ENCODE measurements around the gene CHRNA5.

The CHRNA5 gene

GRCh38 chr15:78615151-78615589, 49.9 kb downstream of the CHRNA5 start:
- TF ChIP-seq CTCF (IDR thresholded peaks at IDR 0.05), result no peak
- DNase-seq (ENCODE audit: low spot score), result no peak
- Histone ChIP-seq H3K4me3 (no peak overlapping the region), H3K27ac (no peak overlapping the region)

GRCh38 chr15:78616506-78616905, 51.2 kb downstream of the CHRNA5 start:
- no peak for DNase-seq (ENCODE audit: low spot score)
- Histone ChIP-seq H3K27ac (no peak overlapping the region), H3K4me3 (no peak overlapping the region)
- TF ChIP-seq CTCF (IDR thresholded peaks at IDR 0.05), result no peak

GRCh38 chr15:78617076-78617475, 51.8 kb downstream of the CHRNA5 start:
- no peak for TF ChIP-seq CTCF (IDR thresholded peaks at IDR 0.05)
- H3K4me3 ChIP-seq, result no peak overlapping the region

GRCh38 chr15:78617516-78617915, 52.2 kb downstream of the CHRNA5 start:
- Histone ChIP-seq H3K27ac (no peak overlapping the region), H3K4me3 (no peak overlapping the region)
- no peak for DNase-seq (ENCODE audit: low spot score)
- no peak for TF ChIP-seq CTCF (IDR thresholded peaks at IDR 0.05)

More at GRCh38 chr15:78617076-78617475, 51.8 kb downstream of the CHRNA5 start:
- H3K27ac ChIP-seq, result no peak overlapping the region
- DNase-seq (ENCODE audit: low spot score), result no peak

GRCh38 chr15:78618064-78618463, 52.7 kb downstream of the CHRNA5 start:
- no peak for DNase-seq (ENCODE audit: low spot score)

GRCh38 chr15:78618490-78618934, 53.2 kb downstream of the CHRNA5 start:
- no peak overlapping the region for H3K27ac ChIP-seq
- TF ChIP-seq CTCF (IDR thresholded peaks at IDR 0.05), result peak; percentile 87
- no peak for DNase-seq (ENCODE audit: low spot score)
- no peak overlapping the region for H3K4me3 ChIP-seq

More at GRCh38 chr15:78618064-78618463, 52.7 kb downstream of the CHRNA5 start:
- H3K27ac ChIP-seq, result no peak overlapping the region
- H3K4me3 ChIP-seq, result no peak overlapping the region
- no peak for TF ChIP-seq CTCF (IDR thresholded peaks at IDR 0.05)

GRCh38 chr15:78619022-78619950, 54.0 kb downstream of the CHRNA5 start:
- no peak for DNase-seq (ENCODE audit: low spot score)
- TF ChIP-seq CTCF (IDR thresholded peaks at IDR 0.05), result no peak
- no peak overlapping the region for H3K27ac ChIP-seq
- H3K4me3 ChIP-seq, result peak overlapping the region; percentile 63

All from coronary artery (tissue), 2 donors.